PC-3 (cell line): ENCODE data around the gene KCNJ15. TPM values are rescaled to one million over a fixed set of nuclear protein-coding genes. Genes with fewer than 3 reads are reported as not detected.

ENCODE experiments used
- ATAC-seq: fragments of 200-7000 bp; cut with Tn5 transposase; 2 replicates; pipeline ENCODE4 v1.9.1; 2020; ENCODE audit warnings: mild to moderate bottlenecking, moderate library complexity
- BruUV-seq: library from RNA; stranded (reverse); fragments of 400-500 nt; replicated peaks from 2 replicates; lab custom pipeline; 2021; lab: Mats Ljungman, UMichigan
- CTCF ChIA-PET: fragments of 300-600 bp; sonication (Branson Sonifier 250); formaldehyde crosslinking; loops from one replicate; lab custom pipeline; 2022; ENCODE audit warnings: antibody characterized with exemption; lab: Charles Lee
- POLR2A ChIA-PET: fragments of 300-600 bp; sonication (Branson Sonifier 250); formaldehyde crosslinking; loops from one replicate; lab custom pipeline; 2022; ENCODE audit warnings: antibody characterized with exemption; ENCODE audit not compliant: unreplicated experiment; lab: Charles Lee
- DNase-seq: peaks from one replicate; pipeline ENCODE4 v3.0.0-alpha.2; 2015
- H2AFZ ChIP-seq: fragments of 300-600 bp; sonication (generic); 2 replicates; pipeline ENCODE4 v1.6.0; 2016; ENCODE audit warnings: antibody characterized with exemption, low read length
- H3F3A ChIP-seq: fragments of 300-600 bp; sonication (generic); one replicate; pipeline ENCODE4 v1.6.0; 2017; ENCODE audit warnings: antibody characterized with exemption, low read length, control low read depth, mild to moderate bottlenecking; ENCODE audit not compliant: unreplicated experiment
- H3K27ac ChIP-seq: fragments of 300-600 bp; sonication (generic); 2 replicates; pipeline ENCODE4 v1.5.1; 2016; ENCODE audit warnings: mild to moderate bottlenecking, low read length
- H3K27me3 ChIP-seq: fragments of 300-600 bp; sonication (generic); 2 replicates; pipeline ENCODE4 v1.6.1; 2016; ENCODE audit warnings: low read length, mixed read lengths
- H3K36me3 ChIP-seq: fragments of 300-600 bp; sonication (generic); 2 replicates; pipeline ENCODE4 v1.6.1; 2016; ENCODE audit warnings: low read depth, mixed run types, low read length, mixed read lengths
- H3K4me1 ChIP-seq: fragments of 300-600 bp; sonication (generic); 2 replicates; pipeline ENCODE4 v1.5.1; 2016; ENCODE audit warnings: low read length; ENCODE audit not compliant: insufficient read depth
- H3K4me2 ChIP-seq: fragments of 300-600 bp; sonication (generic); 2 replicates; pipeline ENCODE4 v1.6.0; 2016; ENCODE audit warnings: low read length
- H3K4me3 ChIP-seq: fragments of 300-600 bp; sonication (generic); 2 replicates; pipeline ENCODE4 v1.5.1; 2016; ENCODE audit warnings: mild to moderate bottlenecking, low read length, mixed read lengths
- H3K79me2 ChIP-seq: fragments of 300-600 bp; sonication (generic); 2 replicates; pipeline ENCODE4 v1.6.1; 2017; ENCODE audit warnings: low read length, mixed read lengths
- H3K9ac ChIP-seq: fragments of 300-600 bp; sonication (generic); 2 replicates; pipeline ENCODE4 v1.6.0; 2016; ENCODE audit warnings: mild to moderate bottlenecking, low read length
- H3K9me2 ChIP-seq: fragments of 300-600 bp; sonication (generic); replicated peaks from 2 replicates; pipeline ENCODE4 v1.6.1; 2016; ENCODE audit warnings: mixed run types, low read length, mixed read lengths
- H3K9me3 ChIP-seq: fragments of 300-600 bp; sonication (generic); 2 replicates; pipeline ENCODE4 v1.6.1; 2016; ENCODE audit warnings: low read length, mixed read lengths
- H4K20me1 ChIP-seq: fragments of 300-600 bp; sonication (generic); 2 replicates; pipeline ENCODE4 v1.6.1; 2016; ENCODE audit warnings: low read length, mixed read lengths
- EZH2 ChIP-seq: fragments of 300-600 bp; sonication (generic); IDR thresholded peaks from one replicate; pipeline ENCODE4 v1.6.1; 2017; ENCODE audit warnings: antibody characterized with exemption, mild to moderate bottlenecking, low read length; ENCODE audit not compliant: unreplicated experiment
- EZH2phosphoT487 ChIP-seq: fragments of 300-600 bp; sonication (generic); IDR thresholded peaks from 2 replicates; pipeline ENCODE4 v1.6.1; 2018; ENCODE audit warnings: mild to moderate bottlenecking, antibody characterized with exemption, low read length, borderline replicate concordance
- intact Hi-C: fragments of 100-400 bp; cut with micrococcal nuclease; formaldehyde crosslinking; loops from 2 replicates; pipeline ENCODE4 v1.9.0; 2023
- total RNA-seq: library from RNA; depleted of rRNA; stranded (reverse); fragments of >200 nt; gene quantifications from 2 replicates; pipeline ENCODE4 v1.2.3, GENCODE V29; 2014
- TF ChIP-seq, protein P1 (sequence below): fragments of 300-600 bp; sonication (generic); conservative IDR thresholded peaks from 2 replicates; pipeline ENCODE4 v1.5.1; 2017; ENCODE audit warnings: antibody characterized with exemption, low read depth, mild to moderate bottlenecking, low read length

Gene KCNJ15
- total RNA-seq, 1 experiment from 2014 or later = 0.26 TPM

DNA sequence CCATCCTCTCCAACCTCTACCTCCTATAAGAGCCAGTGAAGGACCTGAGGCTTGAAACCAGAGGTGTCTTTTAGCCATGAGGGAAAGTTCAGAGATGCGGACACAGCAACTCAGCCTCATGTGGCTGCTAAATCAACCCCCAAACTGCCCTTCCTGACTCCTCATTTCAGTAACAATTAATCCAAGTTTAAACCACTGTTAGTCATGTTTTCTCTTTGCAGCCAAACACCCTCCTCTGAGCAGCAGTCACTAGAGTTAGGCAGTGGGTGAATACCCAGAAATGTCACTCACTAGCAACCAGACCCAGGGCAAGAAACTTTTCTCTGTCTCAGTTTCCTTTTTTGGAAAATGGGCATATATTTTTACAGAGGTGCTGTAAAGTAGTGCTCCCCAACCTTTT, 71.2 kb downstream of the KCNJ15 start:
- no peak overlapping the region for H3K4me2 ChIP-seq
- POLR2A ChIA-PET = no interaction called here
- intact Hi-C loops = no loop called here
- H3K9ac ChIP-seq = no peak overlapping the region
- no peak overlapping the region for H2AFZ ChIP-seq
- peaks cover 23% of the 10 kb centered on the region for H3K4me1 ChIP-seq
- no peak overlapping the region for H3K27ac ChIP-seq
- peaks cover 8% of the 10 kb centered on the region for H3F3A ChIP-seq
- H3K9me2 ChIP-seq = no peaks in the 10 kb centered on the region
- H3K79me2 ChIP-seq = no peaks in the 10 kb centered on the region
- CTCF ChIA-PET = no interaction called here
- ATAC-seq (no peak), DNase-seq (no peak)
- no peak overlapping the region for H3K4me3 ChIP-seq
- no peaks in the 10 kb centered on the region for H3K27me3 ChIP-seq
- H4K20me1 ChIP-seq = no peaks in the 10 kb centered on the region
- no peaks in the 10 kb centered on the region for H3K9me3 ChIP-seq
- no TSS peak for BruUV-seq
- H3K36me3 ChIP-seq = no peaks in the 10 kb centered on the region
- TF ChIP-seq EZH2 (no peak), EZH2phosphoT487 (no peak)
- TF ChIP-seq, protein P1, sequence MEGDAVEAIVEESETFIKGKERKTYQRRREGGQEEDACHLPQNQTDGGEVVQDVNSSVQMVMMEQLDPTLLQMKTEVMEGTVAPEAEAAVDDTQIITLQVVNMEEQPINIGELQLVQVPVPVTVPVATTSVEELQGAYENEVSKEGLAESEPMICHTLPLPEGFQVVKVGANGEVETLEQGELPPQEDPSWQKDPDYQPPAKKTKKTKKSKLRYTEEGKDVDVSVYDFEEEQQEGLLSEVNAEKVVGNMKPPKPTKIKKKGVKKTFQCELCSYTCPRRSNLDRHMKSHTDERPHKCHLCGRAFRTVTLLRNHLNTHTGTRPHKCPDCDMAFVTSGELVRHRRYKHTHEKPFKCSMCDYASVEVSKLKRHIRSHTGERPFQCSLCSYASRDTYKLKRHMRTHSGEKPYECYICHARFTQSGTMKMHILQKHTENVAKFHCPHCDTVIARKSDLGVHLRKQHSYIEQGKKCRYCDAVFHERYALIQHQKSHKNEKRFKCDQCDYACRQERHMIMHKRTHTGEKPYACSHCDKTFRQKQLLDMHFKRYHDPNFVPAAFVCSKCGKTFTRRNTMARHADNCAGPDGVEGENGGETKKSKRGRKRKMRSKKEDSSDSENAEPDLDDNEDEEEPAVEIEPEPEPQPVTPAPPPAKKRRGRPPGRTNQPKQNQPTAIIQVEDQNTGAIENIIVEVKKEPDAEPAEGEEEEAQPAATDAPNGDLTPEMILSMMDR = no peak

DNA sequence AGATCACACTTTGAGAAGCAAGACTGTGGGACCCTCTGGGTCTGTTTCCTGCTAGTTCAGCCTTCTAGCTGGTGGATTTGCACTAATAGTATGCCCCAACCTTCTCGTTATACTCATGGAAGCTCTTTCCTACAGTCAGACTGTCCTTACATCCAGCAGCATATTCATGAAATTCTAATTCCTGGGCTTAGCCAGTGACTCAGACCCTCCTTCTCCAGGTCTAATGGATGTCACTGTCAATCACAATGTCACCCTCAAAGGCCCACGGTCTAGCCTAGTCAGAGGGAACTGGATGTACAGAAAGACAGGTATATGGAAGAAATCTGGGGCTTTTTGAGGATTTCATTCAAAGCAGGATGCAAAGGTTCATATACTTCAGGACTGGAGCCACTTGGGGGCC, 72.4 kb downstream of the KCNJ15 start:
- Histone ChIP-seq H3K9ac (no peak overlapping the region), H4K20me1 (no peaks in the 10 kb centered on the region), H3K4me1 (peaks cover 14% of the 10 kb centered on the region), H2AFZ (no peak overlapping the region), H3F3A (no peaks in the 10 kb centered on the region), H3K36me3 (no peaks in the 10 kb centered on the region), H3K9me2 (no peaks in the 10 kb centered on the region), H3K9me3 (no peaks in the 10 kb centered on the region), H3K27me3 (no peaks in the 10 kb centered on the region), H3K79me2 (no peaks in the 10 kb centered on the region), H3K4me2 (no peak overlapping the region), H3K27ac (no peak overlapping the region), H3K4me3 (no peak overlapping the region)
- POLR2A ChIA-PET = no interaction called here
- no peak for ATAC-seq
- intact Hi-C loops = no loop called here
- TF ChIP-seq EZH2phosphoT487 (no peak), EZH2 (no peak)
- TF ChIP-seq, protein P1 = no peak
- BruUV-seq = no TSS peak
- CTCF ChIA-PET = no interaction called here
- no peak for DNase-seq

DNA sequence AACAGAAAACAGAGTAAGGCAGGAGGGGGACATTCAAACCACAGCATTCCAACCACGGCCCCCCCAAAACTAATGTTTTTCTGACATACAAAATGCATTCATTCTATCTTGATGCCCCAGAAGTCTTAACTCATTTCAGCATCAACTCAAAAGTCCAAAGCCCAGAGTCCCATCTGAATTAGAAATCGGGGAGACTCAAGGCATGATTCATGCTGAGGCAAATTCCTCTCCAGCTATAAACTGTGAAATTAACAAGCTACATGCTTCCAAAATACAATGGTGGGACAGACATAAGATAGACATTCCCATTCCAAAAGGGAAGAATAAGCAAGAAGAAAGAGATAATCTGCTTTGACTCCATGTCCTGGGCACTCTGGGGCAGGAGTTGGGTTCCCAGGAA, 73.9 kb downstream of the KCNJ15 start:
- Histone ChIP-seq H2AFZ (no peak overlapping the region), H3K4me2 (no peak overlapping the region), H3K27me3 (no peaks in the 10 kb centered on the region), H3K79me2 (no peaks in the 10 kb centered on the region), H3K9me2 (no peaks in the 10 kb centered on the region), H3K4me1 (no peaks in the 10 kb centered on the region), H3K27ac (no peak overlapping the region), H3K36me3 (no peaks in the 10 kb centered on the region), H3F3A (no peaks in the 10 kb centered on the region), H3K9ac (no peak overlapping the region), H3K9me3 (no peaks in the 10 kb centered on the region), H3K4me3 (no peak overlapping the region), H4K20me1 (no peaks in the 10 kb centered on the region)
- DNase-seq = no peak
- no peak for ATAC-seq
- TF ChIP-seq EZH2phosphoT487 (no peak), EZH2 (no peak)
- TF ChIP-seq, protein P1 = no peak
- intact Hi-C loops = no loop called here
- ChIA-PET CTCF (no interaction called here), POLR2A (no interaction called here)
- BruUV-seq = no TSS peak
